Measurements from ENCODE around the gene EIF4E2. TPM values are rescaled to one million over a fixed set of nuclear protein-coding genes. Genes with fewer than 3 reads are reported as not detected.
A peak's percentile ranks its signal among the peaks of the same experiment; 100 is the strongest.
"Not testable (repeated sequence)": the region's sequence is repeated elsewhere in the genome, so short reads cannot be mapped to it uniquely, and the experiment has no call there.

Gene EIF4E2
- total RNA-seq, 1 donor from 2014 or later, result 68.1 TPM

DNA sequence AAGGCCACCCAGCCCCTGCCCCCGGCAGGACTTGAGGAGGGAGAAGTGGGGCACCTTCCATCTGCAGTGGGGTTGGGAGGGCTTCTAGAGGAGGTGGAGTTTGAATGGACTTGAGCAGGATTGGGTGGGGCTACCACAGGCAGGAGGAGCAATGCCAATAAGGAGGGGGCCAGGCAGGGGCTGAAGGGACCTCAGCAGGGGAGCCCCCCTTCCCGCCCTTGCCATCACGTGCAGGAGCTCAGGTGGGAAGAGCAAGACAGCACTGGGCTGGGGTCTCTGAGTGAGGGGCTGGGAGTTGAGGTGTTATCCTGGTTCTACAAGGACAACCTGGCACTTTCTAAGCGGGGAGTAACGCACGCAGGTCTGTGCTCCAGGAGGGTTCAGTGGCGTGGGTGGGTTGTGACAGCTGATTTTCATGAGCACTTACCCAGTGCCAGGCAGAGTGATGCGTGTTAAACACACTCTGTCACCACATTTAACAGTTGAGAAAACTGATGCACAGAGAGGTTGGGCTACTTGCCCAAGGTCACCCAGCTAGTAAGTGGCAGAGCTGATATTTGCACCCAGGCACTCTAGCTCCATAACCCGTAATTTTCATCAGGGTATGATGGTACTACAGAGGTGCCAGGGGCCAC lies 19.7 kb upstream of the EIF4E2 start:
- no peaks in the 10 kb centered on the region for H3K9me3 ChIP-seq
- H3K27me3 ChIP-seq (ENCODE audit: low read depth), result peaks cover 27% of the 10 kb centered on the region
- TF ChIP-seq, protein P1, sequence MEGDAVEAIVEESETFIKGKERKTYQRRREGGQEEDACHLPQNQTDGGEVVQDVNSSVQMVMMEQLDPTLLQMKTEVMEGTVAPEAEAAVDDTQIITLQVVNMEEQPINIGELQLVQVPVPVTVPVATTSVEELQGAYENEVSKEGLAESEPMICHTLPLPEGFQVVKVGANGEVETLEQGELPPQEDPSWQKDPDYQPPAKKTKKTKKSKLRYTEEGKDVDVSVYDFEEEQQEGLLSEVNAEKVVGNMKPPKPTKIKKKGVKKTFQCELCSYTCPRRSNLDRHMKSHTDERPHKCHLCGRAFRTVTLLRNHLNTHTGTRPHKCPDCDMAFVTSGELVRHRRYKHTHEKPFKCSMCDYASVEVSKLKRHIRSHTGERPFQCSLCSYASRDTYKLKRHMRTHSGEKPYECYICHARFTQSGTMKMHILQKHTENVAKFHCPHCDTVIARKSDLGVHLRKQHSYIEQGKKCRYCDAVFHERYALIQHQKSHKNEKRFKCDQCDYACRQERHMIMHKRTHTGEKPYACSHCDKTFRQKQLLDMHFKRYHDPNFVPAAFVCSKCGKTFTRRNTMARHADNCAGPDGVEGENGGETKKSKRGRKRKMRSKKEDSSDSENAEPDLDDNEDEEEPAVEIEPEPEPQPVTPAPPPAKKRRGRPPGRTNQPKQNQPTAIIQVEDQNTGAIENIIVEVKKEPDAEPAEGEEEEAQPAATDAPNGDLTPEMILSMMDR (IDR thresholded peaks at IDR 0.05), result no peak
- intact Hi-C loops (cut with DNase I), result no loop called here
- H3K4me1 ChIP-seq, result no peaks in the 10 kb centered on the region
- no peak overlapping the region for H3K27ac ChIP-seq
- no peaks in the 10 kb centered on the region for H3K36me3 ChIP-seq
- no peak overlapping the region for H3K4me3 ChIP-seq
- peak; percentile 32 for DNase-seq
- no peak for ATAC-seq

DNA sequence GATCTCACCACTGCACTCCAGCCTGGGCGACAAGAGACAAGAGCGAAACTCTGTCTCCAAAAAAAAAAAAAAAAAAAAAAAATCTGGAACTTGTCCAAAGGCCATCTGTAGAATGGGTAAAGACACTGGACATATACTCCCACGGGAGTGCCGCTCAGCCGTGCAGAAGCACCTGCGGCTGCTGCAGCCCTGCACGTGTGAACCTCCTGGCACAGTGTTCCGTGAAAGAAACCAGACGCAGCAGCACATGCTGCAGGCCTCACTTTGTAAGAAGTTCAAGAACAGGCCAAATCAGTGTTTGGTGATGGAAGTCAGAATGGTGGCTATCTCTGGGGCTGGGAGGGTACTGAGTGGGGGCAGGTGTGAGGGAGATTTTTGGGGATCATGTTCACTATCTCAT lies 18.1 kb upstream of the EIF4E2 start:
- peak; percentile 24 for DNase-seq
- H3K4me3 ChIP-seq, result no peak overlapping the region
- ATAC-seq, result no peak
- H3K27ac ChIP-seq, result no peak overlapping the region
- intact Hi-C loops (cut with DNase I), result no loop called here
- H3K9me3 ChIP-seq, result no peaks in the 10 kb centered on the region
- H3K27me3 ChIP-seq (ENCODE audit: low read depth), result peaks cover 15% of the 10 kb centered on the region
- H3K4me1 ChIP-seq, result no peaks in the 10 kb centered on the region
- TF ChIP-seq, protein P1 (IDR thresholded peaks at IDR 0.05), result no peak
- no peaks in the 10 kb centered on the region for H3K36me3 ChIP-seq

DNA sequence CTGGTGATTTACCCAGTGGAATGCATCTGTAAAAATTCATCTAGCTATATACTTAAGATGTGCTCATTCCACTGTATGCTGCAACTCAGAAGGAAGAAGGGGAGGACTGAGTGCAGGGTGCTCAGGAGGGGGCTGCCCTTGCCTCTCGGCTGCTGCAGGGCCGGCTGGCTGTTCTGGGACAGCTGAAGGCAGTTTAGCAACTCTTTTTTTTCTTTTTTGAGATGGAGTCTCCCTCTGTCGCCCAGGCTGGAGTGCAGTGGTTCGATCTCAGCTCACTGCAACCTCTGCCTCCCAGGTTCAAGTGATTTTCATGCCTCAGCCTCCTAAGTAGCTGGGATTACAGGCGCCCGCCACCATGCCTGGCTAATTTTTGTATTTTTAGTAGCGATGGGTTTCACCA lies 17.7 kb upstream of the EIF4E2 start:
- H3K27me3 ChIP-seq (ENCODE audit: low read depth), result peaks cover 11% of the 10 kb centered on the region
- H3K4me1 ChIP-seq; ATAC-seq; H3K27ac ChIP-seq; H3K36me3 ChIP-seq; H3K9me3 ChIP-seq; intact Hi-C loops (cut with DNase I); H3K4me3 ChIP-seq: not testable (repeated sequence)
- peak; percentile 35 for DNase-seq

DNA sequence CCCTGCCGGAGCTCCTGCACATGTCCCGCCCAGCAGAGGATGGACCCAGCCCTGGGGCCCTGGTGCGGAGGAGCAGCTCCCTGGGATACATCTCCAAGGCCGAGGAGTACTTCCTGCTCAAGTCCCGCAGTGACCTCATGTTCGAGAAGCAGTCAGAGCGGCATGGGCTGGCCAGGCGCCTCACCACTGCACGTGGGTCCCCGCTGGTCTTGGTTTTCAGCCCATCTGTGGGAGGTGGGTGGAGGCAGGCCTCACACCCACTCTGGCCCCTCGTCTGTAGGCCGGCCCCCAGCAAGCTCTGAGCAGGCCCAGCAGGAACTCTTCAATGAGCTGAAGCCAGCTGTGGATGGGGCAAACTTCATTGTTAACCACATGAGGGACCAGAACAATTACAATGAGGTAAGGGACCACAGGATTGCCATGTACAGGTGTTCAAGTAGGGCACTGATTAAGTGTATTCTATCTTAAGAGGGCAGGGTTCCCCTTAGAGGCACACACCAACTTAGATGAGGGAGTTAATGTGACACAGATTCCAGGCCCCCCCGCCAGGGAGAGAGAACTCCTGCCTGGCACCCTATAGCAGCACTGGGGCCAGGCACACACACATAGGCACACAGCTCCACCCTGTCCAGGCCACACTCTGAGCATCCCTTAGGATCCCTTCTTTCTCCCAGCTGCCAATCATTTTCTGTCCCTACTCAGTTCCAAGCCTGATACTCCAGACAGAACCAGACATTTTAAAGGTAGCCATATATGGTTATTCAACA lies 16.4 kb upstream of the EIF4E2 start:
- Histone ChIP-seq H3K4me1 (no peaks in the 10 kb centered on the region), H3K9me3 (no peaks in the 10 kb centered on the region), H3K4me3 (no peak overlapping the region), H3K27ac (no peak overlapping the region), H3K36me3 (no peaks in the 10 kb centered on the region), H3K27me3 (ENCODE audit: low read depth) (peaks cover 13% of the 10 kb centered on the region)
- DNase-seq (peak; percentile 36), ATAC-seq (no peak)
- TF ChIP-seq, protein P1 (IDR thresholded peaks at IDR 0.05), result no peak
- intact Hi-C loops (cut with DNase I), result no loop called here

DNA sequence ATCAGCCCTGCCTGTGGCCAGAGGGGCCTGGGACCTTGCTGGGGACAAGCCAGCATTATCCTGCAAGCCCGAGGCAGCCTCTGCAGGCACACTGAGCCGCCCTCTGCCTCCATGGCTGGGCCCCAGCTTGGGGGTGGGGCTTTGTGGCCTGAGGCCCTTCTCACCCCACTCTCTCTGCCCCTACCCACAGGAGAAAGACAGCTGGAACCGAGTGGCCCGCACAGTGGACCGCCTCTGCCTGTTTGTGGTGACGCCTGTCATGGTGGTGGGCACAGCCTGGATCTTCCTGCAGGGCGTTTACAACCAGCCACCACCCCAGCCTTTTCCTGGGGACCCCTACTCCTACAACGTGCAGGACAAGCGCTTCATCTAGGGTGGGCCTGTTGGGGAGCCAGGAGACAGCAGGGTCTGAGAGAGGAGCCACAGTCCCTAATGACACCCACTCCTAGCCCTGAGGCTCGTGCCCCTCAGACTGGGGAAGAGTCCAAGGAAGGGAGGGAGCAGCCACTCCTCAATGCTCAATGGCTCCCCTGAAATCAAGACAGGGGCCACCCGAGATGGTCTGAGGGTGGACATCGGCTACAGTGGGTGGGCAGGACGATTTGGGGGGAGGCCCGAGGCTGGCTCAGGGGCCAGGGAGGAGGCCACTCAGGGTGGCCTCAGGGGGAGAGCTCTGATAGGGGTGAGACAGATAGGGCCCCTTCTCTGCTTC lies 15.4 kb upstream of the EIF4E2 start:
- intact Hi-C loops (cut with DNase I), result no loop called here
- H3K27me3 ChIP-seq (ENCODE audit: low read depth), result peaks cover 9% of the 10 kb centered on the region
- DNase-seq (peak; percentile 35), ATAC-seq (peak in 1 of 2 donors; percentile 5)
- H3K36me3 ChIP-seq, result no peaks in the 10 kb centered on the region
- no peaks in the 10 kb centered on the region for H3K4me1 ChIP-seq
- no peak overlapping the region for H3K27ac ChIP-seq
- no peaks in the 10 kb centered on the region for H3K9me3 ChIP-seq
- no peak overlapping the region for H3K4me3 ChIP-seq
- TF ChIP-seq, protein P1 (IDR thresholded peaks at IDR 0.05), result no peak

Data from lower lobe of right lung (tissue), 2 donors.